ENCODE measurements around the gene BTBD17.

Gene BTBD17

DNA sequence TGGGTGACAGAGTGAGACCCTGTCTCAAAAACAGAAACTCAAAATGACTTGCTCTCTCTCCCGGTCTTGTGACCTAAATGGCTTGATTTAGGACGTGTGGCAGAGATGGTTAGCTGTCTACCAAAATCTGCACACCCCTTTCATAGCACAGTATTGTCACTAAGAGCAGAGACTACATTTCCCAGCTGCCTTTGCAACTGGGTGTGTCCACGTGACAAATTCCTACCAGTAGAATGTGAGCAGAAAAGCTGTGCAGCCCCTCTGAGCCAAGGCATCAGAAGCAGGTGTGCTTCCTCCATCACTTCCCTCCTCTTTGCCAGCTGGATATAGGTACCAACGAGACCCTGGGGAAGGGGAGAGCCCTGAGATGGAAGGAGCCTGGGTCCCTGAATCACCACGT, 31.2 kb upstream of the BTBD17 start:
- no peak for DNase-seq (ENCODE audit: low read depth)
- no peak overlapping the region for H3K4me3 ChIP-seq (ENCODE audit: low read length)
- TF ChIP-seq, protein P1, sequence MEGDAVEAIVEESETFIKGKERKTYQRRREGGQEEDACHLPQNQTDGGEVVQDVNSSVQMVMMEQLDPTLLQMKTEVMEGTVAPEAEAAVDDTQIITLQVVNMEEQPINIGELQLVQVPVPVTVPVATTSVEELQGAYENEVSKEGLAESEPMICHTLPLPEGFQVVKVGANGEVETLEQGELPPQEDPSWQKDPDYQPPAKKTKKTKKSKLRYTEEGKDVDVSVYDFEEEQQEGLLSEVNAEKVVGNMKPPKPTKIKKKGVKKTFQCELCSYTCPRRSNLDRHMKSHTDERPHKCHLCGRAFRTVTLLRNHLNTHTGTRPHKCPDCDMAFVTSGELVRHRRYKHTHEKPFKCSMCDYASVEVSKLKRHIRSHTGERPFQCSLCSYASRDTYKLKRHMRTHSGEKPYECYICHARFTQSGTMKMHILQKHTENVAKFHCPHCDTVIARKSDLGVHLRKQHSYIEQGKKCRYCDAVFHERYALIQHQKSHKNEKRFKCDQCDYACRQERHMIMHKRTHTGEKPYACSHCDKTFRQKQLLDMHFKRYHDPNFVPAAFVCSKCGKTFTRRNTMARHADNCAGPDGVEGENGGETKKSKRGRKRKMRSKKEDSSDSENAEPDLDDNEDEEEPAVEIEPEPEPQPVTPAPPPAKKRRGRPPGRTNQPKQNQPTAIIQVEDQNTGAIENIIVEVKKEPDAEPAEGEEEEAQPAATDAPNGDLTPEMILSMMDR (conservative IDR thresholded peaks at IDR 0.05; ENCODE audit: low read length) = no peak

- TF ChIP-seq, protein P1 (conservative IDR thresholded peaks at IDR 0.05; ENCODE audit: low read length) = no peak
- no peak for DNase-seq (ENCODE audit: low read depth)
- H3K4me3 ChIP-seq (ENCODE audit: low read length) = no peak overlapping the region
These were observed 30.1 kb upstream of the BTBD17 start for GRCh38 chr17:74391771-74392170.

GRCh38 chr17:74390680-74391653, 29.3 kb upstream of the BTBD17 start:
- TF ChIP-seq, protein P1 (conservative IDR thresholded peaks at IDR 0.05; ENCODE audit: low read length) = no peak
- H3K4me3 ChIP-seq (ENCODE audit: low read length) = no peak overlapping the region
- no peak for DNase-seq (ENCODE audit: low read depth)

- TF ChIP-seq, protein P1 (conservative IDR thresholded peaks at IDR 0.05; ENCODE audit: low read length) = no peak
- no peak for DNase-seq (ENCODE audit: low read depth)
These were observed 28.4 kb upstream of the BTBD17 start for GRCh38 chr17:74389937-74390679.

DNA sequence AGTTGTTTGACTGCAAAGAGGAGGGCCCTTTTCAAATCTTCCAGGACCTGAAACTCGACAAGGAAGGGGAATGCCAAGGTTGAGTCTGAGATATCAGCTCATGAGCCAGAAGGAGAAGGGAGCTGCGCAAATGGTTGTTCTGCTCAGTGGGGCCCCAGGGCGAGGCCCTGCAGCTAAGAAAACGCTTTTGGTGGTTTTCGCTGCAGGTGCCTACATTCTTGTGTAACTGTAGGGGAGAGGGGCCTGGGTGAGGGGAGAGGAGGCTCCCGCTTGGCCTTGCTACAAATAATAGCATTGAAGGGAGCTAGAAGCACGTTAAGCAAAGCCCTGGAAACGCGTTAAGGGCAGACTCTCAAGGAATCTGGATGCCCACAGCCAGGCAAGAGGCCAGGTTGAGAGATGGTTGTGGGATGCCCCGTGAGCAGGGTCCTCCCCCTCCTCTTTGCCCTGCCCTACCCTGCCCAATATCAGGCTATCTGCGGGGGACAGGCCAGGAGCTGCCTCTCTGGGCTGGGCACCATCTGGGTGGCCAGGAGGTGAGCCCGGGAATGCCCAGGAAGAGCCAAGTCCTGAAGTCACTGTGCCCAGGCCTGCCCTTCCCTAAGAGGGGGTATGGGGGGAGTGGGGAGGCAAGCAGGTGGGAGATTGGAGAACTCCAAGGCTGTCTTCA, 27.6 kb upstream of the BTBD17 start:
- DNase-seq (ENCODE audit: low read depth) = no peak

More at GRCh38 chr17:74389937-74390679, 28.4 kb upstream of the BTBD17 start:
- no peak overlapping the region for H3K4me3 ChIP-seq (ENCODE audit: low read length)

GRCh38 chr17:74387365-74388218, 25.9 kb upstream of the BTBD17 start:
- DNase-seq (ENCODE audit: low read depth) = no peak

More for the DNA sequence above, 27.6 kb upstream of the BTBD17 start:
- TF ChIP-seq, protein P1 (conservative IDR thresholded peaks at IDR 0.05; ENCODE audit: low read length) = no peak
- H3K4me3 ChIP-seq (ENCODE audit: low read length) = no peak overlapping the region

More at GRCh38 chr17:74387365-74388218, 25.9 kb upstream of the BTBD17 start:
- TF ChIP-seq, protein P1 (conservative IDR thresholded peaks at IDR 0.05; ENCODE audit: low read length) = no peak
- H3K4me3 ChIP-seq (ENCODE audit: low read length) = no peak overlapping the region

Measured in AG10803 (cell line).